ENCODE data around the gene PDE8B.

GRCh38 chr5:77229887-77230286 lies 19.4 kb downstream of the PDE8B start:
- no peak for TF ChIP-seq POLR2A (IDR thresholded peaks at IDR 0.05)
- TF ChIP-seq, protein P1, sequence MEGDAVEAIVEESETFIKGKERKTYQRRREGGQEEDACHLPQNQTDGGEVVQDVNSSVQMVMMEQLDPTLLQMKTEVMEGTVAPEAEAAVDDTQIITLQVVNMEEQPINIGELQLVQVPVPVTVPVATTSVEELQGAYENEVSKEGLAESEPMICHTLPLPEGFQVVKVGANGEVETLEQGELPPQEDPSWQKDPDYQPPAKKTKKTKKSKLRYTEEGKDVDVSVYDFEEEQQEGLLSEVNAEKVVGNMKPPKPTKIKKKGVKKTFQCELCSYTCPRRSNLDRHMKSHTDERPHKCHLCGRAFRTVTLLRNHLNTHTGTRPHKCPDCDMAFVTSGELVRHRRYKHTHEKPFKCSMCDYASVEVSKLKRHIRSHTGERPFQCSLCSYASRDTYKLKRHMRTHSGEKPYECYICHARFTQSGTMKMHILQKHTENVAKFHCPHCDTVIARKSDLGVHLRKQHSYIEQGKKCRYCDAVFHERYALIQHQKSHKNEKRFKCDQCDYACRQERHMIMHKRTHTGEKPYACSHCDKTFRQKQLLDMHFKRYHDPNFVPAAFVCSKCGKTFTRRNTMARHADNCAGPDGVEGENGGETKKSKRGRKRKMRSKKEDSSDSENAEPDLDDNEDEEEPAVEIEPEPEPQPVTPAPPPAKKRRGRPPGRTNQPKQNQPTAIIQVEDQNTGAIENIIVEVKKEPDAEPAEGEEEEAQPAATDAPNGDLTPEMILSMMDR (IDR thresholded peaks at IDR 0.05) = no peak
